ENCODE results near the gene STKLD1. TPM values are rescaled to one million over a fixed set of nuclear protein-coding genes. Genes with fewer than 3 reads are reported as not detected.

The STKLD1 gene
- total RNA-seq, 1 experiment from 2014 or later, result 3.4 TPM

DNA sequence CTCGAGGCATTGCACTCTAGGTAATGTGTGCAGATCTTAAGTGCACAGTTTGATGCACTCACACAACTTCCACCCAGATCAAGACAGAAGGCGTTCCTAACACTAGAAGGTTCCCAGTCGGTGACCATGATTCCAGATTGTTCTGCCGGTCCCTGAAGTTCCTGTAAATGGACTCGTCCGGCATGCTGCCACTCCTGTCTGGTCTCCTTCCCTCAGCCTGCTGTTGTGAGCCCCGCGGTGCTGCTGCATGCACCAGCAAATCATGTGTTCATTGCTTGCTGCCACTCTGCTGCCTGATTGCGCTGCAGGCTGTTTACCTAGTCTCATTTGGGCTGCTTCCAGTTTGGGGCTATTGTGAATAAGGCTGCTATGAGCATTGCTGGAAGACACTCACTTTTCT, 11.5 kb downstream of the STKLD1 start:
- BruUV-seq (replicated peaks), result no TSS peak
- intact Hi-C loops (cut with micrococcal nuclease; ENCODE audit: unreplicated experiment), result no loop called here
- Histone ChIP-seq H3K27me3 (replicated peaks; ENCODE audit: control insufficient read depth, insufficient read depth, low read length) (no peaks in the 10 kb centered on the region), H3K4me3 (ENCODE audit: low read depth, low read length) (no peak overlapping the region), H3K9me3 (no peaks in the 10 kb centered on the region), H3K4me1 (peaks cover 17% of the 10 kb centered on the region), H3K36me3 (ENCODE audit: control insufficient read depth, insufficient read depth, low read length) (no peaks in the 10 kb centered on the region)
- Mint-ChIP-seq H3K27ac (ENCODE audit: unreplicated experiment) (no peak overlapping the region), H3K4me3 (ENCODE audit: unreplicated experiment) (no peak overlapping the region), H3K4me1 (ENCODE audit: low read depth, unreplicated experiment) (peaks cover 12% of the 10 kb centered on the region), H3K9me3 (ENCODE audit: unreplicated experiment) (no peaks in the 10 kb centered on the region), H3K36me3 (ENCODE audit: insufficient read depth, unreplicated experiment) (no peaks in the 10 kb centered on the region), H3K27me3 (ENCODE audit: insufficient read depth, unreplicated experiment) (no peaks in the 10 kb centered on the region)
- no peak for DNase-seq
- POLR2A ChIA-PET, result no interaction called here
- CTCF ChIA-PET, result no interaction called here
- TF ChIP-seq, protein P1, sequence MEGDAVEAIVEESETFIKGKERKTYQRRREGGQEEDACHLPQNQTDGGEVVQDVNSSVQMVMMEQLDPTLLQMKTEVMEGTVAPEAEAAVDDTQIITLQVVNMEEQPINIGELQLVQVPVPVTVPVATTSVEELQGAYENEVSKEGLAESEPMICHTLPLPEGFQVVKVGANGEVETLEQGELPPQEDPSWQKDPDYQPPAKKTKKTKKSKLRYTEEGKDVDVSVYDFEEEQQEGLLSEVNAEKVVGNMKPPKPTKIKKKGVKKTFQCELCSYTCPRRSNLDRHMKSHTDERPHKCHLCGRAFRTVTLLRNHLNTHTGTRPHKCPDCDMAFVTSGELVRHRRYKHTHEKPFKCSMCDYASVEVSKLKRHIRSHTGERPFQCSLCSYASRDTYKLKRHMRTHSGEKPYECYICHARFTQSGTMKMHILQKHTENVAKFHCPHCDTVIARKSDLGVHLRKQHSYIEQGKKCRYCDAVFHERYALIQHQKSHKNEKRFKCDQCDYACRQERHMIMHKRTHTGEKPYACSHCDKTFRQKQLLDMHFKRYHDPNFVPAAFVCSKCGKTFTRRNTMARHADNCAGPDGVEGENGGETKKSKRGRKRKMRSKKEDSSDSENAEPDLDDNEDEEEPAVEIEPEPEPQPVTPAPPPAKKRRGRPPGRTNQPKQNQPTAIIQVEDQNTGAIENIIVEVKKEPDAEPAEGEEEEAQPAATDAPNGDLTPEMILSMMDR (IDR thresholded peaks at IDR 0.05; ENCODE audit: insufficient read depth in 1 of 2, low read depth in 1 of 2, low read length in 1 of 2, severe bottlenecking in 1 of 2, unreplicated experiment in 1 of 2), result no peak

GRCh38 chr9:133389025-133389557, 12.9 kb downstream of the STKLD1 start:
- Mint-ChIP-seq H3K27me3 (ENCODE audit: insufficient read depth, unreplicated experiment) (no peaks in the 10 kb centered on the region), H3K36me3 (ENCODE audit: insufficient read depth, unreplicated experiment) (no peaks in the 10 kb centered on the region), H3K27ac (ENCODE audit: unreplicated experiment) (no peak overlapping the region), H3K9me3 (ENCODE audit: unreplicated experiment) (no peaks in the 10 kb centered on the region), H3K4me3 (ENCODE audit: unreplicated experiment) (no peak overlapping the region), H3K4me1 (ENCODE audit: low read depth, unreplicated experiment) (peaks cover 12% of the 10 kb centered on the region)
- Histone ChIP-seq H3K36me3 (ENCODE audit: control insufficient read depth, insufficient read depth, low read length) (no peaks in the 10 kb centered on the region), H3K9me3 (no peaks in the 10 kb centered on the region), H3K4me1 (peaks cover 17% of the 10 kb centered on the region), H3K27me3 (replicated peaks; ENCODE audit: control insufficient read depth, insufficient read depth, low read length) (no peaks in the 10 kb centered on the region), H3K4me3 (ENCODE audit: low read depth, low read length) (no peak overlapping the region)
- no peak for DNase-seq
- POLR2A ChIA-PET, result interaction anchor here (0.6 kb wide), 1 partner anchor 13 kb away, joined by 4 read pairs; no protein-coding TSS in a partner anchor
- CTCF ChIA-PET, result no interaction called here
- intact Hi-C loops (cut with micrococcal nuclease; ENCODE audit: unreplicated experiment), result no loop called here
- TF ChIP-seq, protein P1 (IDR thresholded peaks at IDR 0.05; ENCODE audit: insufficient read depth in 1 of 2, low read depth in 1 of 2, low read length in 1 of 2, severe bottlenecking in 1 of 2, unreplicated experiment in 1 of 2), result no peak
- no TSS peak for BruUV-seq (replicated peaks)

DNA sequence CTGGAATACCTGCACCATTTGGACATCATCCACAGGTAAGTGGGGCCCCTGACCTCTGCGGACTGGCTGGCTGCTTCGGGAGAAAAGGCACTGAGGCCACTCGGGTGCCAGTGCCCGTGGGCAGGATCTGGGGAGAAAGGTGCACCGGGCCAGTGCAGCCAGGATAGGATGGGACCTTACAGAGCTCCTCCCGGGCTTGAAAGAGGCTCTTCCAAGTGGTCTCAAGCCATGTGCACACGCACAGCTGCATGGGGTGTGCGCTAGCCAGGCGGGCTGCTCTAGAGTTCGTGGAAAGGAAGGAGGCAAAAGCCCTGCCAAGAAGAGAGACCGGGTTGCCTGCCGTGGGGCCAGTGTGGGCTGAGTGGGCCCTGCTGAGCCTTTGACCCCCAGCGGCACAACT, 13.4 kb downstream of the STKLD1 start:
- ChIA-PET POLR2A (no interaction called here), CTCF (interaction anchor here (0.6 kb wide), 1 partner anchor 29 kb away, joined by 4 read pairs; no protein-coding TSS in a partner anchor)
- no peaks in the 10 kb centered on the region for H3K36me3 Mint-ChIP-seq (ENCODE audit: insufficient read depth, unreplicated experiment)
- H3K4me1 Mint-ChIP-seq (ENCODE audit: low read depth, unreplicated experiment), result peaks cover 12% of the 10 kb centered on the region
- H3K9me3 Mint-ChIP-seq (ENCODE audit: unreplicated experiment), result no peaks in the 10 kb centered on the region
- intact Hi-C loops (cut with micrococcal nuclease; ENCODE audit: unreplicated experiment), result no loop called here
- Histone ChIP-seq H3K27me3 (replicated peaks; ENCODE audit: control insufficient read depth, insufficient read depth, low read length) (no peaks in the 10 kb centered on the region), H3K4me1 (peaks cover 17% of the 10 kb centered on the region), H3K9me3 (no peaks in the 10 kb centered on the region), H3K4me3 (ENCODE audit: low read depth, low read length) (no peak overlapping the region), H3K36me3 (ENCODE audit: control insufficient read depth, insufficient read depth, low read length) (no peaks in the 10 kb centered on the region)
- H3K4me3 Mint-ChIP-seq (ENCODE audit: unreplicated experiment), result no peak overlapping the region
- TF ChIP-seq, protein P1 (IDR thresholded peaks at IDR 0.05; ENCODE audit: insufficient read depth in 1 of 2, low read depth in 1 of 2, low read length in 1 of 2, severe bottlenecking in 1 of 2, unreplicated experiment in 1 of 2), result no peak
- DNase-seq, result no peak
- H3K27ac Mint-ChIP-seq (ENCODE audit: unreplicated experiment), result no peak overlapping the region
- no TSS peak for BruUV-seq (replicated peaks)
- no peaks in the 10 kb centered on the region for H3K27me3 Mint-ChIP-seq (ENCODE audit: insufficient read depth, unreplicated experiment)
